ENCODE measurements around the gene BAIAP2.

BAIAP2 gene

GRCh38 chr17:80995131-80995530, 39.8 kb upstream of the BAIAP2 start:
- H3K27me3 ChIP-seq (ENCODE audit: control insufficient read depth in 1 of 2, insufficient read depth in 2 of 2, low read length in 2 of 2) = no peaks in the 10 kb centered on the region
- H3K4me1 ChIP-seq (ENCODE audit: control insufficient read depth, insufficient read depth, low read length) = peaks cover 26% of the 10 kb centered on the region
- H3K4me3 ChIP-seq (ENCODE audit: low read length in 2 of 2) = no peak overlapping the region
- no peak overlapping the region for H3K27ac ChIP-seq (ENCODE audit: low read length)
- H3K36me3 ChIP-seq (ENCODE audit: control insufficient read depth in 2 of 2, insufficient read depth in 2 of 2, low read length in 2 of 2) = peaks cover 19 to 33% of the 10 kb centered on the region in 2 donors
- no peak overlapping the region for H3K9ac ChIP-seq (ENCODE audit: low read length in 2 of 2)
- H3K9me3 ChIP-seq (ENCODE audit: control insufficient read depth in 2 of 2, low read length in 2 of 2) = no peaks in the 10 kb centered on the region

DNA sequence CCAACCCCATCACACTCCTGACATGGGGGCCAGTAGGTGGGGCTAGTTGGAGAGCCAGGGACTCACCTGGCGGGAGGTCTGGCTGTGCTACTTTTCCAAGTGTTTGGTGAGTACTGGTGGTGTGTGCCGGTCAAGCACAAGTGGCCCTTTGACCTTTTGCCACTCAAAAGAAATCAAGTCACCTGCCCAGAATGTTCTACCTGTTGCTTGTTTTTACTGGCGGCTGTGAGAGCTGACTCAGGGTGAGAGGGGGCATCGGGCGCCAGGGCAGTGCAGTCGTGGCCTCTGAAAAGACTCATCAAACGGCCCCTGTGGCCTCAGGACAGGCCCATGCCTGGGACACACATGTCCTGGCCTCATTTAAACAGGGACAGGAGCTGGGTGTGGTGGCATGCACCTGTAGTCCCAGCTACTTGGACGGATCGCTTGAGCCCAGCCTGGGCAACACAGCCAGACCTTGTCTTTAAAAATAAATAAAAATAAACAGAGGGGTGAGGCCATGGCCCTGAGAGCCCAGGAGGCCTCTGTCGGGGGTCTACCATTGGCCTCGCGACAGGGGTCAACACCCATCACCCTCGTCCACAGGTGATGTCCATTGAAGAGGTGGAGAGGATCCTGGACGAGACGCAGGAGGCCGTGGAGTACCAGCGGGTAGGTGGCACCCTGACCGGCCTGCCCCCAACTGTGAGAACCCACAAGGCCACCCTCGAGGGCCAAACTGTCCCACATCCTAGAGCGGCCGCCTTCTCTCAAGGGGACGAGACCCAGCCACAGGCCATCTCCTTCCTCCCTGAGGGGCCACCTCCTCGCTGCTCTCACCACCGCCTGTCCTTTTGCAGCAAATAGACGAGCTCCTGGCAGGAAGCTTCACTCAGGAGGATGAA, 38.3 kb upstream of the BAIAP2 start:
- Histone ChIP-seq H3K9ac (ENCODE audit: low read length in 2 of 2) (no peak overlapping the region), H3K4me3 (ENCODE audit: low read length in 2 of 2) (no peak overlapping the region), H3K9me3 (ENCODE audit: control insufficient read depth in 2 of 2, low read length in 2 of 2) (no peaks in the 10 kb centered on the region), H3K27me3 (ENCODE audit: control insufficient read depth in 1 of 2, insufficient read depth in 2 of 2, low read length in 2 of 2) (no peaks in the 10 kb centered on the region), H3K36me3 (ENCODE audit: control insufficient read depth in 2 of 2, insufficient read depth in 2 of 2, low read length in 2 of 2) (peaks cover 19 to 33% of the 10 kb centered on the region in 2 donors), H3K27ac (ENCODE audit: low read length) (no peak overlapping the region), H3K4me1 (ENCODE audit: control insufficient read depth, insufficient read depth, low read length) (peaks cover 22% of the 10 kb centered on the region)

- Histone ChIP-seq H3K4me1 (ENCODE audit: control insufficient read depth, insufficient read depth, low read length) (peaks cover 26% of the 10 kb centered on the region), H3K36me3 (ENCODE audit: control insufficient read depth in 2 of 2, insufficient read depth in 2 of 2, low read length in 2 of 2) (peaks cover 19 to 33% of the 10 kb centered on the region in 2 donors), H3K9ac (ENCODE audit: low read length in 2 of 2) (no peak overlapping the region), H3K4me3 (ENCODE audit: low read length in 2 of 2) (no peak overlapping the region), H3K27ac (ENCODE audit: low read length) (no peak overlapping the region), H3K27me3 (ENCODE audit: control insufficient read depth in 1 of 2, insufficient read depth in 2 of 2, low read length in 2 of 2) (no peaks in the 10 kb centered on the region), H3K9me3 (ENCODE audit: control insufficient read depth in 2 of 2, low read length in 2 of 2) (no peaks in the 10 kb centered on the region)
Measured at GRCh38 chr17:80997424-80998117, 37.4 kb upstream of the BAIAP2 start.

- Histone ChIP-seq H3K4me3 (ENCODE audit: low read length in 2 of 2) (no peak overlapping the region), H3K27ac (ENCODE audit: low read length) (no peak overlapping the region), H3K36me3 (ENCODE audit: control insufficient read depth in 2 of 2, insufficient read depth in 2 of 2, low read length in 2 of 2) (peaks cover 19 to 33% of the 10 kb centered on the region in 2 donors)
Measured at GRCh38 chr17:80998118-80998747, 36.7 kb upstream of the BAIAP2 start.

DNA sequence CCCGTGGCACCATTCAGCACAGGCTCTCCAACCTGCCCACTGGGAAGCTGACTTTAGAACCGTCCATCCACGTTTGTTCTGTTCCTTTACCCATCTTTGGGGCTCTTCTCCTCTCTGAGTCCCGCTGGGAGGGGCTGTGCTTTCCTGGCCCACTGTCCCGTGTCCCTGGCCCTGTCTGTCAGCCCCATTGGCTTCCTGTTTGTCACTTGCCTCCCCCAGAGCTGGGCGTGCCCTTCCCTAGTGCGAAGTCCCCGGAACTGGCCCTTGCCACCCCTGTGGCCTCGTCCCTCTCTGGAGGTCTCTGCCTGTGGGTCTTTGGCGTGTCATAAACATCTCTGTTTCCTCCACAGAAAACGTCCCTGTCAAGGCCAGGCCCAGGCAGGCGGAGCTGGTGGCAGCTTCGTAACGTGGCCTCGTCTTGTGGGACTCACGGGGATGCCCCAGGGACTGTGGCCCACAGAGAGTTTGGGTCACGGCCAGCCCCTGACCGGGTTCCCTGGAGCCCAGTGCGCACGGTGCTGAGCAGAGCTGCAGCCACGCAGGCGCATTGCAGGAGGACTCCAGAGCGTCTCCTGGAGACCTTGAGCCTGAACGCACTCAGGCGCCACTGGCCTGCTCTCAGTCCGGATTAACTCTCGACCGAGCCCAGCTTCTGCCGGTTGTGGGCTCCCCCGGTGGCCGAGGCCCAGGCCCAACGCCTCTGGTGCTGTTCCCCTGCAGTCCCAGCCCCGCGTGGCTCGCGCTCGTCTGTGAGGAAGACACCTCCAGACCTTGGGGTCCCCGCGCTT, 36.0 kb upstream of the BAIAP2 start:
- H3K36me3 ChIP-seq (ENCODE audit: control insufficient read depth in 2 of 2, insufficient read depth in 2 of 2, low read length in 2 of 2) = peaks cover 19 to 33% of the 10 kb centered on the region in 2 donors

More at GRCh38 chr17:80998118-80998747, 36.7 kb upstream of the BAIAP2 start:
- peaks cover 0 to 1% of the 10 kb centered on the region in 2 donors for H3K27me3 ChIP-seq (ENCODE audit: control insufficient read depth in 1 of 2, insufficient read depth in 2 of 2, low read length in 2 of 2)
- H3K4me1 ChIP-seq (ENCODE audit: control insufficient read depth, insufficient read depth, low read length) = peaks cover 23% of the 10 kb centered on the region
- no peak overlapping the region for H3K9ac ChIP-seq (ENCODE audit: low read length in 2 of 2)
- no peaks in the 10 kb centered on the region for H3K9me3 ChIP-seq (ENCODE audit: control insufficient read depth in 2 of 2, low read length in 2 of 2)

DNA sequence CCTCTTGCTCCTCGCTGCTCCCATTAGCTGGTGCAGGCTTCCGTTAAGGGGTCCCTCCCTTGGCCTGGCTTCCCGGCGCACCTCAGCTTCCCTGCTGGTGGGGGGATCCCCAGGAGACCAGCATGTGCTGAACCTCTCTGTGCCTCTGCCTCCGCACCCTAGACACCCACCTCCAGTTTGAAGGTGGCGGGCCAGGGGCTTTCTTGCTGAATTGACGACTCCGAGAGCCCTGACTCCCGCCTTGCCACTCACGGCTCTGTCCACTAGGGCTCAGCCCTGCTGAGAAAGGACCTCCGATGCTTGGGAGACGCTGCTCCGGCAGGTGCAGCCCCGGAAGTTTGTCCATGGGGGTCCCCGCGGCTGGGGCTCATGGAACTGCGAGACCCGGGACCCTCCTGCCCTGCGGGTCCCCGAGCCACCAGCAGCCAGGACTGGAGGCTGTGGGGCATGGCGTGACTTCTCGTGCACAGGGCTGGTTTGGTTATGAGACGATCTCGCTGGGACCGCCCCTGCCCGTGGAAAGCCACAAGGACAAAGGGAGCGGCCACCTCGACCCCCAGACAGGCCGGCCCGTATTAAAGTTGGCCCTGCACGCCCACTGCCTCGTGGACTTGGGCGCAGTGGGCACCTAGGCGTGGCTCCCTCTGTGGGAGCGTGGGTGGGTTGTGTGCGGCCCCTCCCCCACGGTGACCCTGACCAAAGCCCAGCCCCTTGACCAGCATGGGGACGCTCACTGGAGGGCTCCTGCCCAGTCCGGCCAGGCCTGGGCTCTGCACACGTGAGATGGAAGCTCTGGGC, 35.2 kb upstream of the BAIAP2 start:
- Histone ChIP-seq H3K27ac (ENCODE audit: low read length) (no peak overlapping the region), H3K9ac (ENCODE audit: low read length in 2 of 2) (no peak overlapping the region), H3K27me3 (ENCODE audit: control insufficient read depth in 1 of 2, insufficient read depth in 2 of 2, low read length in 2 of 2) (peaks cover 6 to 14% of the 10 kb centered on the region in 2 donors), H3K4me1 (ENCODE audit: control insufficient read depth, insufficient read depth, low read length) (peaks cover 19% of the 10 kb centered on the region), H3K9me3 (ENCODE audit: control insufficient read depth in 2 of 2, low read length in 2 of 2) (no peaks in the 10 kb centered on the region), H3K4me3 (ENCODE audit: low read length in 2 of 2) (no peak overlapping the region), H3K36me3 (ENCODE audit: control insufficient read depth in 2 of 2, insufficient read depth in 2 of 2, low read length in 2 of 2) (peaks cover 19 to 33% of the 10 kb centered on the region in 2 donors)

More for the DNA sequence above, 36.0 kb upstream of the BAIAP2 start:
- Histone ChIP-seq H3K27me3 (ENCODE audit: control insufficient read depth in 1 of 2, insufficient read depth in 2 of 2, low read length in 2 of 2) (peaks cover 2 to 8% of the 10 kb centered on the region in 2 donors), H3K9ac (ENCODE audit: low read length in 2 of 2) (no peak overlapping the region), H3K9me3 (ENCODE audit: control insufficient read depth in 2 of 2, low read length in 2 of 2) (no peaks in the 10 kb centered on the region), H3K4me3 (ENCODE audit: low read length in 2 of 2) (no peak overlapping the region), H3K27ac (ENCODE audit: low read length) (no peak overlapping the region), H3K4me1 (ENCODE audit: control insufficient read depth, insufficient read depth, low read length) (peaks cover 18% of the 10 kb centered on the region)

DNA sequence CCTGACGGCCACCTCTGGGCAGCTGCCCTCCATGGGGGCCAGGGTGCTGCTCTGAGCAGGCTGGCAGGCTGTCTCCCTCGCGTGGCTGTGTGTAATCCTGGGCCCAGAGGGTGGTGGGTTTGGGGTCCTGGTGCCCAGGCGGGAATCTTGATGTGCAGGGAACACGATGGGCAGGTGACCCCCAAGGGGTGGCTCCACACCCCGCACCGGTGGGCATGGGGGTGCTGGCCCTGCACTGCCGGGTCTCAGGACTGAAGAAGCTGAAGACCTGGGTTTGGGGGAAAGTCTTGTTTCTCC, 34.7 kb upstream of the BAIAP2 start:
- Histone ChIP-seq H3K27ac (ENCODE audit: low read length) (no peak overlapping the region), H3K9ac (ENCODE audit: low read length in 2 of 2) (no peak overlapping the region), H3K4me3 (ENCODE audit: low read length in 2 of 2) (no peak overlapping the region), H3K27me3 (ENCODE audit: control insufficient read depth in 1 of 2, insufficient read depth in 2 of 2, low read length in 2 of 2) (peaks cover 8 to 16% of the 10 kb centered on the region in 2 donors), H3K36me3 (ENCODE audit: control insufficient read depth in 2 of 2, insufficient read depth in 2 of 2, low read length in 2 of 2) (peaks cover 14 to 28% of the 10 kb centered on the region in 2 donors), H3K4me1 (ENCODE audit: control insufficient read depth, insufficient read depth, low read length) (peaks cover 21% of the 10 kb centered on the region), H3K9me3 (ENCODE audit: control insufficient read depth in 2 of 2, low read length in 2 of 2) (no peaks in the 10 kb centered on the region)

DNA sequence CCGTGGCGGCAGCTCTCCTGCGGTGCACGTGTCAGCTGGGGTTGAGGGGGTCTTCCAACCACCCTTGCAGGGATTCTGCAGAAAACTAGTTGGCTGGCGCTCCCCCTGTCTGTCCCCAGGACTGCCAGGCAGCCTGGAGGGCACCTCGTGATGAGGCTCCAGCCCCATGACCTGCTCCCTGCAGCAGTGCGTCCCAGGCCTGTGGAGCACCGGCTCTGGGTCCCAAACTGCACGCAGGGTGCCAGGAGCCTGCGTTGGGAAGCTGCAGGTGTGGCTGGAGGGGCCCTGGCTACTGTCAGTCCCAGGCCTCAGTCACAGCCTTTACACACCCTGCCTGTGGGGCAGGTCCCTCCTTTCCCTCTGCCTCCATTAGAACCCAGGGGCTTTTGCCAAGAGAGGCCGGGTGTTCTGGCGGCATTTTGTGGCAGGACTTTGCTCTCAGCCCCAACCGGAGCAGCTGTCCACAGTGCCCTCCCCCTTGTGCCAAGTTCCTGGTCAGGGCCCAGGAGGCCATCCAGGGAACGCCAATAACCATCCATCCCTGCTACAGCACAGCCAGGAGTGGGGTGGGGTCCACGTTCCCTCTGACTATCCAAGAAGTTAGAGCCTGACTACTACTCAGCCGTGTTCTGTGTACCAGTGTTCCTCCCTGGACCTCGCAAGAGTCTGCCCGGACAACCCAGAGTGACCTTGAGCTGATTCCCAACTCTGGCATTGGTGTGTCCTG, 34.2 kb upstream of the BAIAP2 start:
- peaks cover 8 to 16% of the 10 kb centered on the region in 2 donors for H3K27me3 ChIP-seq (ENCODE audit: control insufficient read depth in 1 of 2, insufficient read depth in 2 of 2, low read length in 2 of 2)
- H3K4me3 ChIP-seq (ENCODE audit: low read length in 2 of 2) = no peak overlapping the region
- no peaks in the 10 kb centered on the region for H3K9me3 ChIP-seq (ENCODE audit: control insufficient read depth in 2 of 2, low read length in 2 of 2)
- H3K9ac ChIP-seq (ENCODE audit: low read length in 2 of 2) = no peak overlapping the region
- peaks cover 21% of the 10 kb centered on the region for H3K4me1 ChIP-seq (ENCODE audit: control insufficient read depth, insufficient read depth, low read length)
- H3K36me3 ChIP-seq (ENCODE audit: control insufficient read depth in 2 of 2, insufficient read depth in 2 of 2, low read length in 2 of 2) = peaks cover 9 to 26% of the 10 kb centered on the region in 2 donors
- no peak overlapping the region for H3K27ac ChIP-seq (ENCODE audit: low read length)

DNA sequence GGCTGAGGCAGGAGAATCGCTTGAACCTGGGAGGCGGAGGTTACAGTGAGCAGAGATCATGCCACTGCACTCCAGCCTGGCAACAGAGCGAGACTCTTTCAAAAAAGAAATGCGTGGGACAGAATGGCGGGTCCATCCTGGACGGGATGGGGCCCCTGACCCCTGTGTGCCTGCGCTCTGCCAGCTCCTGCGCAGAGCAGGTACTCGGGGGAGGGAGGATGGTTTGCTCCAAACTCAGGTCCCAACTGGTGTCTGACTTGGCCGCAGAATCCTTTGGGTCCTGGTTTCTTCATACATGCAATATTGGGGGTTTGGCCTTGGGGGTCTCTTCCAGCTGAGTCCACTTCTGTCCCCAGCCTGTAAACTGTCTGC, 33.0 kb upstream of the BAIAP2 start:
- Histone ChIP-seq H3K4me1 (ENCODE audit: control insufficient read depth, insufficient read depth, low read length) (peaks cover 21% of the 10 kb centered on the region), H3K36me3 (ENCODE audit: control insufficient read depth in 2 of 2, insufficient read depth in 2 of 2, low read length in 2 of 2) (peaks cover 8 to 20% of the 10 kb centered on the region in 2 donors), H3K4me3 (ENCODE audit: low read length in 2 of 2) (no peak overlapping the region), H3K9me3 (ENCODE audit: control insufficient read depth in 2 of 2, low read length in 2 of 2) (no peaks in the 10 kb centered on the region), H3K9ac (ENCODE audit: low read length in 2 of 2) (no peak overlapping the region), H3K27me3 (ENCODE audit: control insufficient read depth in 1 of 2, insufficient read depth in 2 of 2, low read length in 2 of 2) (peaks cover 8 to 16% of the 10 kb centered on the region in 2 donors), H3K27ac (ENCODE audit: low read length) (no peak overlapping the region)
